Mesothelial cell of epicardium (in vitro differentiated cells): ENCODE results near the gene PPP2R1A. TPM values are rescaled to one million over a fixed set of nuclear protein-coding genes. Genes with fewer than 3 reads are reported as not detected.

Experiments
- DNase-seq, 2 experiments: peaks; one replicate each; pipeline ENCODE4 v3.0.0; 2021; ENCODE audit warnings: low spot score in 2 of 2; ENCODE audit not compliant: unreplicated experiment in 2 of 2
- H3K27ac Mint-ChIP-seq: 2 replicates; pipeline ENCODE4 v1.8.0; 2021; ENCODE audit warnings: mixed read lengths
- H3K27me3 Mint-ChIP-seq: 2 replicates; pipeline ENCODE4 v1.8.0; 2021; ENCODE audit warnings: low read depth, mixed read lengths
- H3K36me3 Mint-ChIP-seq: 2 replicates; pipeline ENCODE4 v1.8.0; 2021; ENCODE audit warnings: mixed read lengths
- H3K4me1 Mint-ChIP-seq: 2 replicates; pipeline ENCODE4 v1.8.0; 2021; ENCODE audit warnings: mixed read lengths
- H3K4me3 Mint-ChIP-seq: 2 replicates; pipeline ENCODE4 v1.8.0; 2021; ENCODE audit warnings: mild to moderate bottlenecking, moderate library complexity, mixed read lengths
- H3K9me3 Mint-ChIP-seq: 2 replicates; pipeline ENCODE4 v1.8.0; 2021; ENCODE audit warnings: mixed read lengths
- total RNA-seq: library from RNA; stranded (reverse); gene quantifications from 3 replicates; pipeline ENCODE4 v1.2.1, GENCODE V29; 2021
- TF ChIP-seq, protein P1 (sequence below): fragments of 200-600 bp; sonication (generic); IDR thresholded peaks from one replicate; pipeline ENCODE4 v1.5.0; 2021; ENCODE audit warnings: antibody characterized with exemption; ENCODE audit not compliant: unreplicated experiment

The PPP2R1A gene
- total RNA-seq, 1 donor from 2014 or later: 314 TPM

DNA sequence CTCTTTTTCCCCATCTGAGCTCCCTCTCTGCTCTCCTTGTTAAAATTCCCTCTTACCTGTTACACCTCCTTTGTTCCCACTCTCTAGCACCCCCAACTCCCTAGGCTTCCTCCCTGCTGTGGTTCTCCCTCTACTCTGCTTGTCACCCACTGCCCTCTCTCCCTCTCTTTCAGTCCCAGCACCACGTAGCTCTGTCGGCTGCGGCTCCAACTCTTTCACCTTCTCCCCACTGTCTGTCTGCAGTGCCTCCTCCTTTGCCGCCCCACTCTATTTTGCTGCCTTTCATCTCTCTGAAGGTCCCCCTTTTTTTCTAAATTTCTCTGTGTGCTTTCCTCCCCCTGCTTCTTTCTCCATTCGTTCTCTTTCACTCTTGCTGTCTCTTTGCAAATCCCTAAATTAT lies 19.5 kb upstream of the PPP2R1A start:
- TF ChIP-seq, protein P1, sequence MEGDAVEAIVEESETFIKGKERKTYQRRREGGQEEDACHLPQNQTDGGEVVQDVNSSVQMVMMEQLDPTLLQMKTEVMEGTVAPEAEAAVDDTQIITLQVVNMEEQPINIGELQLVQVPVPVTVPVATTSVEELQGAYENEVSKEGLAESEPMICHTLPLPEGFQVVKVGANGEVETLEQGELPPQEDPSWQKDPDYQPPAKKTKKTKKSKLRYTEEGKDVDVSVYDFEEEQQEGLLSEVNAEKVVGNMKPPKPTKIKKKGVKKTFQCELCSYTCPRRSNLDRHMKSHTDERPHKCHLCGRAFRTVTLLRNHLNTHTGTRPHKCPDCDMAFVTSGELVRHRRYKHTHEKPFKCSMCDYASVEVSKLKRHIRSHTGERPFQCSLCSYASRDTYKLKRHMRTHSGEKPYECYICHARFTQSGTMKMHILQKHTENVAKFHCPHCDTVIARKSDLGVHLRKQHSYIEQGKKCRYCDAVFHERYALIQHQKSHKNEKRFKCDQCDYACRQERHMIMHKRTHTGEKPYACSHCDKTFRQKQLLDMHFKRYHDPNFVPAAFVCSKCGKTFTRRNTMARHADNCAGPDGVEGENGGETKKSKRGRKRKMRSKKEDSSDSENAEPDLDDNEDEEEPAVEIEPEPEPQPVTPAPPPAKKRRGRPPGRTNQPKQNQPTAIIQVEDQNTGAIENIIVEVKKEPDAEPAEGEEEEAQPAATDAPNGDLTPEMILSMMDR: no peak
- H3K9me3 Mint-ChIP-seq: peaks cover 3% of the 10 kb centered on the region
- no peak for DNase-seq
- peaks cover 15% of the 10 kb centered on the region for H3K4me1 Mint-ChIP-seq
- peaks cover 22% of the 10 kb centered on the region for H3K36me3 Mint-ChIP-seq
- peak overlapping the region; percentile 97 for H3K27ac Mint-ChIP-seq
- no peaks in the 10 kb centered on the region for H3K27me3 Mint-ChIP-seq
- peak overlapping the region; percentile 92 for H3K4me3 Mint-ChIP-seq

DNA sequence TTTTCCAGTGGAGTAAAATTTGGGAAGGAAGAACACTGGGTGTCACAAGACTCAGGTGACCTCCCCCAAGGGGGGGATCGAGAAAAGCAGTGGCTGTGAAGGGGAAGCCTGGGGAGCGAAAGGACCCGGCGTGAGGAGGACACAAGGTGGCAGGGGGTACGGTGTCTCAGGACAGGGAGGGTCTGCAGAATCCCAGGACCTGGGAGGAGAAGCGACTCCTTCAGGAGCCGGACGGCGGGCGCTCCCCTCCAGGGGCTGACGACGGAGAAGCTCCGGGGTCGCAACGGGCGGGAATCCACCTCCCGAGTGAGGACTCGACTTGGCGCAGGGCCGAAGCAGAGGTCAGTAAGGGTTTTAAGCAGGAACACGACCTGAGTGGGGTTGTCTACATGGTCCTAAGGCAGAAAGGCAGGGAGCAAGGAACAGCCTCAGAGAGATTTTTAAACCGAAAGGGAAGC lies 19.0 kb upstream of the PPP2R1A start:
- Mint-ChIP-seq H3K9me3 (peaks cover 3% of the 10 kb centered on the region), H3K27me3 (no peaks in the 10 kb centered on the region), H3K36me3 (peaks cover 18% of the 10 kb centered on the region), H3K27ac (peak overlapping the region; percentile 97), H3K4me3 (peak overlapping the region; percentile 92), H3K4me1 (peaks cover 15% of the 10 kb centered on the region)
- TF ChIP-seq, protein P1: no peak
- DNase-seq: peak in 1 of 2 experiments; percentile 54

DNA sequence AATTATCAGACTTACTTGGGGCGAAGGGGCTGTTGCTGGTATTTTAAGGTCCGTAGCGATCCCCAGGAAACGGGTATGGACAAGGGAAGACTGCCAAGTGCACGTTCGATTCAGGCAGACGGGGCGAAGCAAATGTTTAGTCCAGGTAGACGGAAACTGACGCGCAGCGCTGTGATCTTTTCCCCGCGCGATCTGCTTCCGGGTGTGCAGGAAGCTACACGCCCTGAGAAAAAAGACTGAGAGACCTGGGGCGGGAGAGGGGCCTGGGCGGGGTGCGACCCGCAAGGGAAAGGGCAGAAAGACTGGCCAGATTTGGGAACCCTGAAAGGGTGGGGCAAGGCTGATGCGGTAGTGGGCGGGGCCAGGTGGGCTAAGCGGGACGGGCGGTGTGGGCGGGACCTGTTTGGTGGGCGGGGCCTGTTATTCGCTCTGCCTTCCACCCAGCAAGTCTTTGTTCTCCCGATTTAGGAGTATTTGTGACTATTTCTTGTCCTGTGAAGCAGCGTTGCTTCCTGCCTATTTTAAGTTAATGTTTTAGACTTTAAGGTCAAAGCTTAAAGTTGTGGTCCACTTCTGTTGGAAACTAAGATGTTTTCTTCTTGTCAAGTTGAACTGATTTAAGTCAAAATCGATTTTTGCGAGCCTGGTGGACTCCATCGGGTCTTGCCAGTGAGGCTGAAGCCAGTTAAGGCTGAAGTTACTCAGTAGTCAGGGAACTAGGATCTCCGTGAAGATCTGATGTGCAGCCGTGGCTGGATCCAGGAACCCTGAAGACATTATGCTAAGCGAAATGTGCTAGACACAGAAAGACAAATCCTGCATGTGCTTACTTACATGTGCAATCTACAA lies 18.3 kb upstream of the PPP2R1A start, which contains the start of gene ZNF836:
Gene ZNF836 (minus strand): TSS at position 301 of the 849 bp plus-strand sequence. CDS start 3,549 bp downstream, outside the sequence.
- peaks cover 3% of the 10 kb centered on the region for H3K9me3 Mint-ChIP-seq
- TF ChIP-seq, protein P1: no peak
- H3K27ac Mint-ChIP-seq: peak within 1 kb of the TSS; percentile 97
- peaks cover 18% of the 10 kb centered on the region for H3K4me1 Mint-ChIP-seq
- H3K4me3 Mint-ChIP-seq: peak within 1 kb of the TSS; percentile 92
- peak; percentile 84 to 85 for DNase-seq
- H3K36me3 Mint-ChIP-seq: peaks cover 18% of the 10 kb centered on the region
- H3K27me3 Mint-ChIP-seq: no peaks in the 10 kb centered on the region

DNA sequence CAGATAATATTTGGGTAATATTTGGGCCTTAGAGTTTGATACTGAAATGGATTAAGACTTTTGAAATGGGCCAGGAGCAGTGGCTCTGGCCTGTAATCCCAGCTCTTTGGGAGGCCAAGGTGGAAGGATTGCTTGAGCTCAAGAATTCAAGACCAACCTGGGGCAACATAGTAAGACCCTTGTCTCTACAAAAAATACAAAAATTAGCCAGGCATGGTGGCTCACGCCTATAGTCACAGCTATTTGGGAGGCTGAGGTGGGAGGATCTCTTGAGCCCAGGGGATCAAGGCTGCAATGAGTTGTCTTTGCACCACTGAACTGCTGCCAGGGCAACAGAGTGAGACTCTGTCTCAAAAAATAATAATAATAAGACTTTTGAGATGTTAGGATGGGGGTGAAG lies 17.5 kb upstream of the PPP2R1A start:
- peak overlapping the region; percentile 92 for H3K4me3 Mint-ChIP-seq
- peaks cover 24% of the 10 kb centered on the region for H3K4me1 Mint-ChIP-seq
- peaks cover 3% of the 10 kb centered on the region for H3K9me3 Mint-ChIP-seq
- no peak for DNase-seq
- H3K27me3 Mint-ChIP-seq: no peaks in the 10 kb centered on the region
- peak overlapping the region; percentile 97 for H3K27ac Mint-ChIP-seq
- peaks cover 15% of the 10 kb centered on the region for H3K36me3 Mint-ChIP-seq
- TF ChIP-seq, protein P1: no peak

DNA sequence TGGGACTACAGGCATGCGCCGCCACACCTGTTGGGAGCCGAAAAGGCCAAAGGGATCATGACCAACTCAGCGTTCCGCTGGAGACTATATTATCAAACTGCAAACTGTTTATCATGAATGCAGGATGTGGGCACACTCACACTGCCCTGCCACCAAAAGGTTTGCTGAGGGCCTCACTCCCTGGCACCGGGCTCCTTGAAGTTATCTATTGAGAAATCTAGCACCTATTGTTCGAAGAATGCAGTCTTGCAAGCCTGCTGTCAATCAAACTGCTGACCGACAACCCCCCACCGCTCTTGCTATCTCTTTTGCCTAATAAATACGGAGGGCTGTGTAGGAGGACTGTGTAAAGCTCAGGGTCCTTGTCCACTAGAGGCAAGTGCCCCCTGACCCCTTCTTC lies 13.3 kb upstream of the PPP2R1A start:
- TF ChIP-seq, protein P1: no peak

More for the DNA sequence above, 13.3 kb upstream of the PPP2R1A start:
- H3K4me1 Mint-ChIP-seq: peaks cover 16% of the 10 kb centered on the region
- H3K27me3 Mint-ChIP-seq: no peaks in the 10 kb centered on the region
- DNase-seq: no peak
- H3K36me3 Mint-ChIP-seq: peaks cover 2% of the 10 kb centered on the region
- no peak overlapping the region for H3K4me3 Mint-ChIP-seq
- H3K9me3 Mint-ChIP-seq: peaks cover 3% of the 10 kb centered on the region
- H3K27ac Mint-ChIP-seq: no peak overlapping the region
